Keratinocyte (primary cell): ENCODE results near the gene TEX53. TPM values are rescaled to one million over a fixed set of nuclear protein-coding genes. Genes with fewer than 3 reads are reported as not detected.

Experiments used
- DNase-seq: peaks from one replicate; pipeline ENCODE4 v3.0.0-alpha.2; 2011; ENCODE audit warnings: low read depth, missing footprints, low spot score
- FAIRE-seq: peaks from 2 replicates; lab custom pipeline; 2011; peaks lifted over from hg19 to GRCh38; lab: Jason Lieb, UNC
- H2AFZ ChIP-seq: 2 replicates; pipeline ENCODE4 v1.6.0; 2012; ENCODE audit warnings: low read length, control low read depth, inconsistent platforms; ENCODE audit not compliant: control insufficient read depth
- H3K27ac ChIP-seq: 2 replicates; pipeline ENCODE4 v1.5.1; 2011; ENCODE audit warnings: low read length; ENCODE audit not compliant: control insufficient read depth, insufficient read depth
- H3K27me3 ChIP-seq: 3 replicates; pipeline ENCODE4 v1.6.0; 2011; ENCODE audit warnings: low read length; ENCODE audit not compliant: control insufficient read depth, insufficient read depth; ENCODE audit errors: extremely low read depth
- H3K36me3 ChIP-seq, 2 experiments: 2 replicates in 1 of 2; 3 replicates in 1 of 2; pipeline ENCODE4 v1.5.1; 2011; ENCODE audit warnings: low read length in 2 of 2, mild to moderate bottlenecking in 1 of 2; ENCODE audit not compliant: control insufficient read depth in 2 of 2, insufficient read depth in 2 of 2; ENCODE audit errors: extremely low read depth in 1 of 2
- H3K4me1 ChIP-seq: 3 replicates; pipeline ENCODE4 v1.5.1; 2011; ENCODE audit warnings: low read length; ENCODE audit not compliant: control insufficient read depth, insufficient read depth; ENCODE audit errors: extremely low read depth
- H3K4me2 ChIP-seq: 3 replicates; pipeline ENCODE4 v1.6.0; 2011; ENCODE audit warnings: low read depth, low read length; ENCODE audit not compliant: control insufficient read depth, insufficient read depth; ENCODE audit errors: extremely low read depth
- H3K4me3 ChIP-seq, 3 experiments: fragments of 200-600 bp in 1 of 3; sonication (generic) in 1 of 3; 2 replicates in 2 of 3; 3 replicates in 1 of 3; pipeline ENCODE4 v1.5.1; 2011 to 2016; ENCODE audit warnings: low read length in 3 of 3, mild to moderate bottlenecking in 3 of 3, control low read depth in 2 of 3, inconsistent platforms in 1 of 3, low read depth in 1 of 3, mixed read lengths in 1 of 3, mixed run types in 1 of 3, moderate library complexity in 1 of 3; ENCODE audit not compliant: control insufficient read depth in 2 of 3, insufficient read depth in 2 of 3; ENCODE audit errors: extremely low read depth in 1 of 3
- H3K79me2 ChIP-seq: 2 replicates; pipeline ENCODE4 v1.6.0; 2012; ENCODE audit warnings: low read length; ENCODE audit not compliant: control insufficient read depth, insufficient read depth
- H3K9ac ChIP-seq: 3 replicates; pipeline ENCODE4 v1.6.0; 2011; ENCODE audit warnings: low read length; ENCODE audit not compliant: control insufficient read depth, insufficient read depth; ENCODE audit errors: extremely low read depth
- H3K9me1 ChIP-seq: 3 replicates; pipeline ENCODE4 v1.6.0; 2011; ENCODE audit warnings: low read length; ENCODE audit not compliant: control insufficient read depth, insufficient read depth; ENCODE audit errors: extremely low read depth
- H3K9me3 ChIP-seq: 2 replicates; pipeline ENCODE4 v1.5.1; 2012; ENCODE audit warnings: low read depth, low read length; ENCODE audit not compliant: control insufficient read depth
- H4K20me1 ChIP-seq: 3 replicates; pipeline ENCODE4 v1.6.0; 2011; ENCODE audit warnings: low read length; ENCODE audit not compliant: control insufficient read depth, insufficient read depth; ENCODE audit errors: extremely low read depth
- EZH2 ChIP-seq: IDR thresholded peaks from one replicate; pipeline ENCODE4 v1.6.1; 2012; ENCODE audit warnings: inconsistent platforms, mild to moderate bottlenecking, low read length, moderate library complexity
- dilution Hi-C: fragments of 300-500 bp; cut with MboI; formaldehyde crosslinking; loops from one replicate; pipeline ENCODE4 v1.7.0; 2020; ENCODE audit warnings: low sequenced_read_pairs; ENCODE audit not compliant: extremely low pct_ligation_motif_present
- polyA plus RNA-seq, 5 experiments: library from polyadenylated mRNA; depleted of rRNA in 3 of 5; stranded (reverse) in 3 of 5; stranded (forward) in 1 of 5; unstranded in 1 of 5; fragments of >200 nt; gene quantifications; 1 replicate in 1 of 5; 2 replicates in 3 of 5; 3 replicates in 1 of 5; pipeline versions ENCODE4 v1.2.1 to v1.2.3, GENCODE V29; 2011 to 2012; ENCODE audit warnings: missing spikeins in 2 of 5, low read depth in 1 of 5, low replicate concordance in 1 of 5
- TF ChIP-seq, protein P1 (sequence below), 3 experiments: IDR thresholded peaks in 1 of 3; conservative IDR thresholded peaks in 1 of 3; optimal IDR thresholded peaks in 1 of 3; 2 replicates in 2 of 3; 3 replicates in 1 of 3; pipeline versions ENCODE3 to v1.5.1; 2011; ENCODE audit warnings: low read length in 3 of 3, mild to moderate bottlenecking in 3 of 3, moderate library complexity in 2 of 3, control low read depth in 1 of 3, inconsistent platforms in 1 of 3; ENCODE audit not compliant: insufficient read depth in 2 of 3; ENCODE audit errors: extremely low read depth in 1 of 3

Gene TEX53
- polyA plus RNA-seq, 1 donor (not counting 4 experiments of a cell fraction or from before 2014, with no cell fraction given) = not detected

DNA sequence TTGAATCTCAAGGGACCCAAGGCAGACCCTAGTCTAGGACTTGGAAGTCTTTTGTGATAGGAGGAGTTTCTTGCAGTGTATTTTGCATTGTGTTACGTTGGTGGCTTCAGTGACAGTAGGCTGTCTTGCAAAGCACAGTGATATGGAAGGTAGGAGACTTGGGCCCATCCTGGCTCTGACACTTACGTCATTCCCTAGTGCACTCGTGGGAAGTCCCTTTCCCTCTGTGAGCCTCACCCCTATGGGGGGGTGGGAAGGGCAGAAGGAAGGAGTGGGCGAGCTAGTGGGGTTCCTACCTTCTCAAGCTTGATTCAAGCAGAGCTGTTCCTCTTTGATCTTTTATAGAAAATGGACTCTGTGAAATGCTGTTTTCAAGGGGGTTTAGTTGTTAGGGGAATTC is 9.2 kb upstream of the TEX53 start:
- TF ChIP-seq EZH2 = no peak
- TF ChIP-seq, protein P1, sequence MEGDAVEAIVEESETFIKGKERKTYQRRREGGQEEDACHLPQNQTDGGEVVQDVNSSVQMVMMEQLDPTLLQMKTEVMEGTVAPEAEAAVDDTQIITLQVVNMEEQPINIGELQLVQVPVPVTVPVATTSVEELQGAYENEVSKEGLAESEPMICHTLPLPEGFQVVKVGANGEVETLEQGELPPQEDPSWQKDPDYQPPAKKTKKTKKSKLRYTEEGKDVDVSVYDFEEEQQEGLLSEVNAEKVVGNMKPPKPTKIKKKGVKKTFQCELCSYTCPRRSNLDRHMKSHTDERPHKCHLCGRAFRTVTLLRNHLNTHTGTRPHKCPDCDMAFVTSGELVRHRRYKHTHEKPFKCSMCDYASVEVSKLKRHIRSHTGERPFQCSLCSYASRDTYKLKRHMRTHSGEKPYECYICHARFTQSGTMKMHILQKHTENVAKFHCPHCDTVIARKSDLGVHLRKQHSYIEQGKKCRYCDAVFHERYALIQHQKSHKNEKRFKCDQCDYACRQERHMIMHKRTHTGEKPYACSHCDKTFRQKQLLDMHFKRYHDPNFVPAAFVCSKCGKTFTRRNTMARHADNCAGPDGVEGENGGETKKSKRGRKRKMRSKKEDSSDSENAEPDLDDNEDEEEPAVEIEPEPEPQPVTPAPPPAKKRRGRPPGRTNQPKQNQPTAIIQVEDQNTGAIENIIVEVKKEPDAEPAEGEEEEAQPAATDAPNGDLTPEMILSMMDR (optimal IDR thresholded peaks at IDR 0.05 in 1 of 3, IDR thresholded peaks at IDR 0.05 in 1 of 3, conservative IDR thresholded peaks at IDR 0.05 in 1 of 3; ENCODE audit: extremely low read depth in 1 of 3, insufficient read depth in 2 of 3, low read length in 3 of 3) = no peak
- Histone ChIP-seq H3K9me3 (no peaks in the 10 kb centered on the region), H3K9me1 (no peaks in the 10 kb centered on the region), H3K4me1 (no peaks in the 10 kb centered on the region), H4K20me1 (no peaks in the 10 kb centered on the region), H3K79me2 (no peaks in the 10 kb centered on the region), H3K9ac (no peak overlapping the region), H3K36me3 (no peaks in the 10 kb centered on the region), H2AFZ (no peak overlapping the region), H3K27me3 (no peaks in the 10 kb centered on the region), H3K4me3 (no peak overlapping the region), H3K27ac (no peak overlapping the region), H3K4me2 (no peak overlapping the region)
- FAIRE-seq = no peak
- no peak for DNase-seq
- dilution Hi-C loops = no loop called here

DNA sequence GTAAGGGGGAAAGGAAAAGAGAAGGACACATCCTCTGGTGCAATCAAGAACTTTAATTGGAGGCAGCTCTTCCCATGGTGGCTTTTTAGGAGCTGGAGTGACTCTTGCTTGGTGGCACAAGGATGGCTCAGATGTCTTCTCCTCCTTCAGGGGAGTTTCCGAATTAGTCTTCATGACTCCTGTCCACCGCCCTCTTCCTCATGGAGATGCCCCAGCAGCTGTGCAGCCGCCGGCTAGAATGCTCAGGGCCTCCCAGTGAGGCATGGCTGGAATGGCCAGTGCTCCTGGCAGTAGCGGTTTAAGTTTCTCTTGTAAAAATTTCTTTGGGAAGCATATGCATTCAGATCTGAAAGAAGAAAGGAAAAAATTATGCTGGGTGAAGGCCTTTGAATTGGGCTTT is 8.8 kb upstream of the TEX53 start:
- H3K79me2 ChIP-seq = no peaks in the 10 kb centered on the region
- TF ChIP-seq, protein P1 (optimal IDR thresholded peaks at IDR 0.05 in 1 of 3, IDR thresholded peaks at IDR 0.05 in 1 of 3, conservative IDR thresholded peaks at IDR 0.05 in 1 of 3; ENCODE audit: extremely low read depth in 1 of 3, insufficient read depth in 2 of 3, low read length in 3 of 3) = no peak
- no peak for TF ChIP-seq EZH2
- H3K4me3 ChIP-seq = no peak overlapping the region
- DNase-seq (no peak), FAIRE-seq (no peak)
- H3K9me1 ChIP-seq = no peaks in the 10 kb centered on the region
- no peaks in the 10 kb centered on the region for H4K20me1 ChIP-seq
- H2AFZ ChIP-seq = no peak overlapping the region
- H3K27me3 ChIP-seq = no peaks in the 10 kb centered on the region
- dilution Hi-C loops = no loop called here
- H3K4me1 ChIP-seq = no peaks in the 10 kb centered on the region
- H3K36me3 ChIP-seq = no peaks in the 10 kb centered on the region
- H3K9ac ChIP-seq = no peak overlapping the region
- H3K4me2 ChIP-seq = no peak overlapping the region
- H3K9me3 ChIP-seq = no peaks in the 10 kb centered on the region
- H3K27ac ChIP-seq = no peak overlapping the region
